NCI-H128 (cell line): ENCODE data around the gene SLC4A11.
"Not testable (repeated sequence)": the region's sequence is repeated elsewhere in the genome, so short reads cannot be mapped to it uniquely, and the experiment has no call there.

Experiments used
- DNase-seq: peaks from one replicate; lab custom pipeline; 2025; ENCODE audit not compliant: unreplicated experiment; lab: John Stamatoyannopoulos, UW

SLC4A11 gene

GRCh38 chr20:3204124-3204794 is 34.7 kb downstream of the SLC4A11 start, which contains the start of gene DDRGK1:
TSS of gene DDRGK1 (minus strand) at chr20:3204682. CDS start at chr20:3204627, 55 bp downstream.
- peak; percentile 76 for DNase-seq

GRCh38 chr20:3203315-3204123 is 35.5 kb downstream of the SLC4A11 start:
- DNase-seq: peak; percentile 26

GRCh38 chr20:3202965-3203314 is 36.0 kb downstream of the SLC4A11 start:
- no peak for DNase-seq

GRCh38 chr20:3199976-3200755 is 38.8 kb downstream of the SLC4A11 start:
- no peak for DNase-seq

- DNase-seq: no peak
These were observed 39.8 kb downstream of the SLC4A11 start for GRCh38 chr20:3199206-3199605.

GRCh38 chr20:3195590-3196237 is 43.3 kb downstream of the SLC4A11 start:
- no peak for DNase-seq

GRCh38 chr20:3194617-3195280 is 44.2 kb downstream of the SLC4A11 start:
- DNase-seq: no peak

GRCh38 chr20:3193806-3194616 is 45.0 kb downstream of the SLC4A11 start:
- no peak for DNase-seq

- DNase-seq: no peak
These were observed 46.6 kb downstream of the SLC4A11 start for GRCh38 chr20:3192226-3193015.

GRCh38 chr20:3190681-3191111 is 48.3 kb downstream of the SLC4A11 start:
- no peak for DNase-seq

GRCh38 chr20:3189561-3190131 is 49.3 kb downstream of the SLC4A11 start:
- DNase-seq: no peak

GRCh38 chr20:3188823-3189413 is 50.1 kb downstream of the SLC4A11 start:
- no peak for DNase-seq

GRCh38 chr20:3187861-3188260 is 51.1 kb downstream of the SLC4A11 start:
- not testable (repeated sequence) for DNase-seq

GRCh38 chr20:3183896-3184612 is 54.9 kb downstream of the SLC4A11 start:
- DNase-seq: no peak

- not testable (repeated sequence) for DNase-seq
These were observed 56.6 kb downstream of the SLC4A11 start for GRCh38 chr20:3182429-3182828.

- DNase-seq: no peak
These were observed 57.7 kb downstream of the SLC4A11 start for GRCh38 chr20:3181270-3181669.

GRCh38 chr20:3180319-3180718 is 58.7 kb downstream of the SLC4A11 start:
- DNase-seq: no peak
